HG03565 (cell line): Measurements from ENCODE around the gene SLC9C1.
"Not testable (repeated sequence)": the region's sequence is repeated elsewhere in the genome, so short reads cannot be mapped to it uniquely, and the experiment has no call there.

ENCODE experiments used
- ATAC-seq: cut with Tn5 transposase; IDR thresholded peaks from one replicate; pipeline ENCODE4 v1.9.1; 2021; ENCODE audit warnings: mild to moderate bottlenecking, moderate library complexity; ENCODE audit not compliant: unreplicated experiment

The SLC9C1 gene

GRCh38 chr3:112199622-112200316, 94.2 kb downstream of the SLC9C1 start:
- no peak for ATAC-seq

- no peak for ATAC-seq
These were observed 96.9 kb downstream of the SLC9C1 start for GRCh38 chr3:112197131-112197530.

DNA sequence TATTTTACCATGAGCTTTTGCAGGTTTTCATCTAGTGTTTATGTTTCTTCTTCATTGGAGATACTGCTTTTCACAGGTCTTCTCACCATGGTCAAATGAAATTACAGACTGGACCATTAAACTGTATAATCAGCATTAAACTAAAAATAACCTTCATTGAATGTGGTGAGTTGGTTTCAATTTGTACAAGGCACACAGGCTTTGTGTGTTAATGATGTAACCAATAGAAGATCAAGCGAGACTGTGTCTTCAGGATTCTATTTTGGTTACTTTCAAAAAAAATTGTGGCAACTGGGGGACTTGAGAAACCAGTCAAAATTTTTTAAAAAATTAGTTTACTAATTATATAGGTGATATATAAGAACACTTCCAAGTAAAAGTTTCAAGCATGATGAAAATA, 106.7 kb downstream of the SLC9C1 start:
- ATAC-seq, result no peak

- ATAC-seq, result not testable (repeated sequence)
These were observed 108.5 kb downstream of the SLC9C1 start for GRCh38 chr3:112185423-112186035.

GRCh38 chr3:112175646-112176045, 118.4 kb downstream of the SLC9C1 start:
- no peak for ATAC-seq

GRCh38 chr3:112175037-112175436, 119.0 kb downstream of the SLC9C1 start:
- ATAC-seq, result no peak

- ATAC-seq, result no peak
These were observed 122.9 kb downstream of the SLC9C1 start for GRCh38 chr3:112171144-112171543.

GRCh38 chr3:112170046-112170445, 124.0 kb downstream of the SLC9C1 start:
- no peak for ATAC-seq

DNA sequence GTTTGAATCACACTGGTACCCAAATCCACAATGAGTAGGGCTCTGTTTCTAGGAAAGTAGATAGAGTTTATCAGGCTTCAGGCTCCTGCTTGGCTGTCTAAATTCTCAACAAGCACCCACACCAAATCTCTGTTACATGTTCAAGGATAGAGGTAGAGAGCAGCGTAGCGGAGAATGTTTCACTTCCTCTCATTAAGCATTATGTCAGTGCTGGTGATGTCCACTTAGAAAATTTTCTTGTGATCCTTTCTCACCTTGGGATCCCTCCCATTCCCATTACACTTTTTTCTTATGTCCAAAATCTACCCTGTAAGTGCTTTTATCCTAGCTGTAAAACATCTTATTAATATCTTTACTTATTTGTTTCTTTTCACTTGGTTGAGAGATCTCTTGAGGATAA, 126.3 kb downstream of the SLC9C1 start:
- peak; percentile 94 for ATAC-seq

DNA sequence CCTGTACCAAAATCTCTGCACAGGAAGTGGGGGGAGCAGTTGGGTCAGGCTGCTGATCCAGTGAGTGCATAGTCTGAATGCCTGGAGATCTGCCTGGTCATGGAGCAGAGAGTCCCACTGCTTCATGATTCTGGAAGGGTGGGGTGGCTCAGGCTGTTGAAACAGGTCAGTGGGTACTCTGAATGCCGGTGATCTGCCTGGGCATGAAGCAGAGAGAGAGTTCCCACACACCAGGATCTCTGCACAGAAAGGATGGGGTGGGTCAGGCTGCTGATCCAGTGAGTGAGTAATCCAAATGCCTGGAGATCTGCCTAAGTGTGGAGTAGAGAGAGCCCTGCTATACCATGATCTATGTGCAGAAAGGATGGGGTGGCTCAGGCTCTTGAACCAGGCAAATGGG, 144.9 kb downstream of the SLC9C1 start:
- ATAC-seq, result no peak

DNA sequence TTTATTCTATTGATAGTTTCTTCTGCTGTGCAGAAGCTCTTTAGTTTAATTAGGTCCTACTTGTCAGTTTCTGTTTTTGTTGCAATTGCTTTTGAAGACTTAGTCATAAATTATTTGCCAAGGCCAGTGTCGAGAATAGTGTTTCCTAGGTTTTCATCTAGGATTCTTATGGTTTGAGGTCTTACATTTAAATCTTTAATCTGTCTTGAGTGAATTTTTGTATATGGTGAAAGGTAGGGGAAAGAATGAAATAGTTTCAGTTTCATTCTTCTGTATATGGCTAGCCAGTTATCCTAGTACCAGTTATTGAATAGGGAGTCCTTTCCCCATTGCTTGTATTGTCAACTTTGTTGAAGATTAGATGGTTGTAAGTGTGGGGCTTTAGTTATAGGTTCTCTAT, 150.3 kb downstream of the SLC9C1 start:
- no peak for ATAC-seq

DNA sequence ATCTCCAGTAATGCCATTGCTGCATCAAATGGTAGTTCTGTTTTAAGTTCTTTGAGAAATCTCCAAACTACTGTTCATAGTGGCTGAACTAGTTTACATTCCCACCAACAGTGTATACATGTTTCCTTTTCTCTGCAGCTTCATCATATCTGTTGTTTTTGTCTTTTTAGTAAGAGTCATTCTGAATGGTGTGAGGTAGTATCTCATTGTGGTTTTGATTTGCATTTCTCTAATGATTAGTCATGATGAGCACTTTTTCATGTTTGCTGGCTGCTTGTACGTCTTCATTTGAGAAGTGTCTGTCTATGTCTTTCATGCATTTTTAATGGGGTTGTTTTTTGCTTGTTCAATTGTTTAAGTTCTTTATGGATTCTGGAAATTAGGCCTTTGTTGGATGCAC, 150.8 kb downstream of the SLC9C1 start:
- ATAC-seq, result no peak

- no peak for ATAC-seq
These were observed 152.7 kb downstream of the SLC9C1 start for GRCh38 chr3:112141293-112141692.

GRCh38 chr3:112140584-112140983, 153.4 kb downstream of the SLC9C1 start:
- no peak for ATAC-seq

DNA sequence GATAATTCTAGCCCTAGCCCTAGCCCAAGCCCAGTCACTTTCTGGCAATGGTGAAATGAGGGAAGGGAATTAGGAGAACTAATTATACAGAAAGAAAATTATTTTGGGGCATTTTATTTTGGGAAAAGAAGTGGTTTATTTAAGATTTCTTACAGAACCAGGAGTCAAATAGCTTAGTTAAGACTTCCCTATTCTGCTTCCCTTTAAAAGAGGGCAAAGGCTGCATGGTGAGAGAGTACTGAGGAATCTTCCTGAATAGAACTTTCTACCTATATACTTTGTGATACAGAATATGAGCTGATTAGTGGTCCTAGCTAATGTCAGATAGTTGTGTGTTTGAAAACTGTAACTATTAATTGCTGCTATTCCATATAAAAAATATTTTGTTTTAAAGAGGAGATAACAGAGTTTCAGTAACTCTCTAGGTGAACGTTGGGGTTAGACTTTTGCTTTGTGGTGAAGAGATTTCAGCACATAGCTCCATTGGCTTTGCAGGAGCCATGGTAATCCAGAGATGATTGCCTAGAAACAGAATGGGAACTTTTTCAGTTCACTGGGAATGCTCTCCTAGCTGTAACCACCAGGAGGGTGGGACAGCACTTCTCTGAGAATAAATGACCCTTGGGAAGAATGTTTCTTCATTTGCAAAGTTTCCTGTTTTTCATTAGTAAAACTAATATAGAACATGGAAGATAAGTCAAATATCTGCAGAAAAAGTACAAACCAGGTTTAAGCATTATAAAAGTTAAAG, 155.6 kb downstream of the SLC9C1 start:
- no peak for ATAC-seq

- no peak for ATAC-seq
These were observed 156.2 kb downstream of the SLC9C1 start for GRCh38 chr3:112137781-112138180.

DNA sequence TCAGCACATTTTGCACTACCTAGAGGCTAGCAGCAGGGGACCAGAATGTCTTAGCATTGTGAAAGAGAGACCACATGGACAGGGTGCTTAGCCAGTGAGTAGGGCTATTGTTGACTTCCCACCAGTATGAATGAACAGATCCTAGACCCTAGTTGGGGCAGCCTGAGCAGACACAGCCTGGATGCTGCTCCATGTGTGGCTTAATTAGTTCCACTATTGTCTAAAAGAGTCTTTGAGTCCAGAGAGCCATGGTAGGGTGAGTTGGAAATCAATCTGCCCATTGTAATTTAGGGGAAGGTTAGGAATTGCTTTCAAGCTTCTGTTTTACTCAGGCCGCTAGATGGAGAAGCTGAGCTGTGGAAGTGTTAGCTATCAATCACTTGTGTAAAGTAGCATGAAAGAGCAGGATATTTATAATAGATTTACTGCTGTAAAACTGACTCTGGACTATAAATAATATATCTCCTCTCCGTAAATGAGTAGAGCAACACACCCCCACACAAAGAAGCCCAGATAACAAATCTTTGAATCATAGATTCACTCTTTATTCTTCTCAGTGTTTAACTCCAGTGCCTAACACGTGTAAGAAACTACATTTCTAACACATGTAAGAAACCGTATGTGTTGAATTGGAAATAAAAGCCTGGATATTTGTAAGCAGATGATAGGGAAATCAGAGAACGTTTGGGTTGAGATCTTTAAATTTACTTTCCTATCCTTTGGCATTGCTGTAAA, 156.9 kb downstream of the SLC9C1 start:
- ATAC-seq, result peak; percentile 17

DNA sequence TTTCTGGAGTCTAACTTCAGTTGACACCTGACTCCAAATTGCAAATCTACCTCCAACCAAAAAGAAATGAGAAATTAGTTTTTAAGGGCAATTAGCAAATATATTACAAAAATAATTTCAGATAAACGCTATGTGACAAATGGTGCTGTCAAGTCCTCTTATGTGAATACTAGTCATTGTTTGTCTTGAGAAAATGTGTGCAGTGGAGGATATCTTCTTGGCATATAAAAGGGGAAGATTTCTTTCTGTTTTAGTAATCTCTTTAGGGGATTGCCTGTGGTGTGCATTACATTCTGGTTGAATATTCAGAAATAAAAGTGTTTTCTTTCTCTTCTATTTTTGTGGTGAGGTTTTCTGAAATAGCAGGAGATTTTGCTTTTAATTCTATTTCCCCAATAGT, 158.0 kb downstream of the SLC9C1 start:
- ATAC-seq, result no peak

GRCh38 chr3:112134335-112135124, 159.5 kb downstream of the SLC9C1 start:
- ATAC-seq, result no peak

- ATAC-seq, result no peak
These were observed 160.2 kb downstream of the SLC9C1 start for GRCh38 chr3:112133626-112134334.
